GM19035 (cell line): ENCODE data around the gene LRCH3.

Source experiments
- ATAC-seq: cut with Tn5 transposase; IDR thresholded peaks from one replicate; pipeline ENCODE4 v1.9.1; 2021; ENCODE audit not compliant: unreplicated experiment

Gene LRCH3

DNA sequence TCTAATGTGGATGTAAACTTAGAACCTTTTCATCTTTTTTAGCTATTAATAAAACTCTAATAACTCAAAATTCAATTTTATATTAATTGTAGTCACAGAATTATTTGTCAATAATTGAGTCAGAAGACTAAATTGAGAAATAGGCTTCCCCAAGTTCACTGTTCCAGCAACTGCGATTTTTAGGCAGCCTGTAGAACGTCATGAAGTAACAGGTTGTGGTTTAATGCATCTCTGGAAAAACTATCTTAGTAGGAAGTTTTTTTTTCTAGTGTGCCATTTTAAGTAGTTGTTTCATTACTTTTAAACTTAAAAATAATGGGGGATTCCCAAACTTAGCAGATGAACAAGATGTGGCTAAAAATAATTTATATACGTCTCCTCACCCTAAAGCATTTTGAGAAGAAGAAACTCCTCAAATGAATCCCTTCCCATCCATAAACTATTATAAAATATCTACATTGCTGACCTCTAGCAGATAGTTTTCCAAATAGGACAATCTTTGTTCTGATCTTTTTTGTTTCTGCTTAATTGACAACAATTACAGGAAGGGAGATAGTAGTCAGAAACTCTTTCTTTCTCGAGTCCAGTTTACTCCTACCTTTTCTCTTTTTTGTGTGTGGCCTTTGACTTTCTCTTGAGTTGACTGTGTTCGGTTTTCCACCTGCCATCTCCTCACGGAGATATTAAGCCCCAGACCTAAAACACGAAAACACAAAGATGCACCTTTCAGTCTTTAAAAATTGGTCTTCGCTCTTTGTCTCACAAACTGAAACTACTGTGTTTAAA, 43.1 kb downstream of the LRCH3 start:
- no peak for ATAC-seq

- no peak for ATAC-seq
Measured at GRCh38 chr3:197835509-197835908, 44.5 kb downstream of the LRCH3 start.

GRCh38 chr3:197836244-197836643, 45.2 kb downstream of the LRCH3 start:
- no peak for ATAC-seq

GRCh38 chr3:197837282-197837681, 46.2 kb downstream of the LRCH3 start:
- no peak for ATAC-seq

DNA sequence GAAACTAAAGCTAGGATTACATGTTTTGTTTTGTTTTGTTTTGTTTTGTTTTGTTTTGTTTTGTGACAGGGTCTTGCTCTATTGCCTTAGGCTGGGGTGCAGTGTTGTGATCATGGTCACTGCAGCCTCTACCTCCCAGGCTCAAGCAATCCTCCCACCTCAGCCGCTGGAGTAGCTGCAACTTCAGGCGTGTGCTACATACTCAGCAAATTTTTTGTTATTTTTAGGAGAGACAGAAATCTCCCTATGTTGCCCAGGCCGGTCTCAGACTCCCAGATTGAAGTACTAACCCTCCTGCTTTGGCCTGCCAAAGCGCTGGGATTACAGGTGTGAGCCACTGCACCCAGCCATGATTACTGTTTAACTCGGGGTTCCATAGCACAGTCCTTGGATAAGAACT, 50.7 kb downstream of the LRCH3 start:
- ATAC-seq, result no peak

DNA sequence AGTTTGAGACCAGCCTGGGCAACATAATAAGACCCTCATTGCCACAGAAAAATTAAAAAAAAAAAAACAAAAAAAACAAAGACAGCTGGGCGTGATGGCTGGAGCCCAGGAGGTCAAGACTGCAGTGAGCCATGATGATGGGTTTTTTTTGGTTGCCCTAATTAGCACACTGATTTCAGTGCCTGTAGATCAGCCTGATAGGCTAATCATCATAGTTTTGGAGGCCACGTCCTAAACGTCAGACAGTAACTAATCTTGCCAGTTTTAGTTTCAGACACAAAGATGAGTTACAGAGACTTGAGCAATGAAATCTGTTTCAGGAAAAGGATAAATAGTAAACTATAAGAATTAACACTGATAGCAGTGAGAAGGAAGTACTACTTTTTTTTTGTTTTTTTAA, 55.4 kb downstream of the LRCH3 start:
- ATAC-seq, result no peak

GRCh38 chr3:197847866-197848401, 56.9 kb downstream of the LRCH3 start:
- peak; percentile 83 for ATAC-seq

GRCh38 chr3:197854596-197855343, 63.7 kb downstream of the LRCH3 start:
- no peak for ATAC-seq

GRCh38 chr3:197855571-197855970, 64.5 kb downstream of the LRCH3 start:
- ATAC-seq, result no peak

DNA sequence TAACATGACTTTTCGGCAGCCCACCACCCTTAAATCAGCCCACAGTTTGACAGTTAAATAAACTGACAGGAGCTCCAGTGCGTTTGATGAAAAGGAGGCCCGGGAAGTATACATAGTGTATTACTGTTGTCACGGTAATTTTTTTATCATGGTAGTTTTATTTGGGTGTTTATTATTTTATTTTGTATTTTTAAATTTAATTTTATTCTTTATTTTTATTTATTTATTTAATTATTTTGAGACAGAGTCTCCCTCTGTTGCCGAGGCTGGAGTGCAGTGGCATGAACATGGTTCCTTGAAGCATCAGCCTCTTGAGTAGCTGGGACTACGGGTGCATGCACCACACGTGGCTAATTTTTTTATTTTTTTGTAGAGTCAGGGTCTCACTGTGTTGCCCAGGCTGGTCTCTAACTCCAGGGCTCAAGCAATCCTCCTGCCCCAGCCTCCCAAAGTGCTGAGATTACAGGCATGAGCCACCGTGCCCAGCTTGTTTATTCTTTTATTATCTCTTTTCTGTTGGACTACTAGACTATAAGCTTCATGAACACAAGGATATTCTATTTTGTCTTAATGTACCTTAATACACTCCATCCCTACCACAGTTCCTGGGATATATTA, 65.3 kb downstream of the LRCH3 start:
- no peak for ATAC-seq

DNA sequence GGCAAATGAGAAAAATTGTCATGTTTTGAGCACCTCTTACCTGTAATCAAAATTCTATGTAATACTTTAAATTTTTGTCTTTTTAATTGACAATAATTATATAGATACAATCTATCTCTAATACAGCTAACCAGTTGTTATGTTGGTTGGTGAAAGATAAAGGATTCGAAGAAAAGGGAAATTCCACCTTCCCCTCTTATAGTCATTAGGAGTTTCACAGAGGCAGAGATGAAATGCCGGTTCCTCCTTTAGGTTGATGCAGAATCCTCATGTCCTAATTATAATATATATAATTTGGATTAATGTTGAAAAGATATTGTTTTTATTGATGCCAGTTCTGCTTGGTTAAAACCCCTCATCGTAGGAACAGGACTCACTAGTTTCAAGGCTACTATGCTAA, 67.1 kb downstream of the LRCH3 start:
- ATAC-seq, result no peak

- ATAC-seq, result no peak
Measured at GRCh38 chr3:197858598-197858997, 67.5 kb downstream of the LRCH3 start.

DNA sequence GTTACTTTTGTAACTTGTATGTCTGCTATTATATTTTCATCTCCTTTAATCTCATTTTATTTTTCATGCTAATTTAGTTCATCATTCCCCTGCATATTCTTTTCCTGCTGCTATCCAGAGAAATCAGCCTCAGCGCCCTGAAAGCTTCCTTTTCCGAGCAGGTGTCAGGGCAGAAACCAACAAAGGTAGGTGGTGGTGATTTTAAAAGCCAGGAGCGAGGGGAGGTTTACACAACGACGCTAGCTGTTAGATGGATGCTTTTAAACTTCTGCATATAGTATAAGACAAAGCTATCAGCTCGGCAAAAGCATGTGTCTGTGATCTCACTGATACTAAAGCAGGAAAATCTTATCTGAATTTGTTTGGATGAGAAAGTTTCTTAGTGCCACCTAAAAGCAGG, 75.0 kb downstream of the LRCH3 start:
- no peak for ATAC-seq

- no peak for ATAC-seq
Measured at GRCh38 chr3:197873329-197873728, 82.3 kb downstream of the LRCH3 start.

GRCh38 chr3:197874064-197874463, 83.0 kb downstream of the LRCH3 start:
- no peak for ATAC-seq

DNA sequence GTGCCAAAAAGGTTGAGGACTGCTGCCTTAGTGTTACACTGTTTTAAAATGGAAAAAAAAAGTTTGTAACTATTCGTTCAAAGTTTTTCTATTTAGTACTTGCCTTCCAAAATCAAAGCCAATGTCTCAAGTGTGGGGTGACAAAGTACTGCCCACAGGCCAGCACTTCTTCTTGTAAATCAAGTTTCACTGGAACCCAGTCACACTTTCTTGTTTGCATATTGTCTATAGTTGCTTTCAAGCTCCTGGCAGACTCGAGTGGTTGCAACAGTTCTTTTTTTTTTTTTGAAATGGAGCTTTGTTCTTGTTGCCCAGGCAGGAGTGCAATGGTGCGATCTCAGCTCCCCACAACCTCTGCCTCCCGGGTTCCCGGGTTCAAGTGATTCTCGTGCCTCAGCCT, 83.6 kb downstream of the LRCH3 start:
- no peak for ATAC-seq

GRCh38 chr3:197877902-197878301, 86.8 kb downstream of the LRCH3 start:
- no peak for ATAC-seq

DNA sequence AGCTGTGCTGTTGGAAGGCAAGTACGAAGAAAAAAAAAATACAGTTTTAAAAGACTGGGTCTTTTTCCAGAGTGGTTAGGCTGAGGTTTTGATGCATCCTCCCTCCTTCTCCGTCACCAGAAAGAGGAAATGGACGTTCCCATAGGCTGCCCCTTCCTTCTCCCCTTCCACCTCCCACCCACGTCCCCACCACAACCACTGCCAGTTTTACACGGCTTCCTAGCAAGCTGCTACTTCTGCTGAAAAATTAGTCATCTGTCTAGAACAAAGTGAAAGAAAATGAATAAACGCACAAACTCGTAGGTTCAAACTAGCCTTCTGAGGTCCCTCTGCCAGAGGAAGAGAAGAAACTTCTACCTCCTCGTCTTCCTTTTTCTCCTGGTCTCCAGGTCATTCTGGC, 87.4 kb downstream of the LRCH3 start:
- ATAC-seq, result no peak

GRCh38 chr3:197880491-197881269, 89.6 kb downstream of the LRCH3 start:
- no peak for ATAC-seq

DNA sequence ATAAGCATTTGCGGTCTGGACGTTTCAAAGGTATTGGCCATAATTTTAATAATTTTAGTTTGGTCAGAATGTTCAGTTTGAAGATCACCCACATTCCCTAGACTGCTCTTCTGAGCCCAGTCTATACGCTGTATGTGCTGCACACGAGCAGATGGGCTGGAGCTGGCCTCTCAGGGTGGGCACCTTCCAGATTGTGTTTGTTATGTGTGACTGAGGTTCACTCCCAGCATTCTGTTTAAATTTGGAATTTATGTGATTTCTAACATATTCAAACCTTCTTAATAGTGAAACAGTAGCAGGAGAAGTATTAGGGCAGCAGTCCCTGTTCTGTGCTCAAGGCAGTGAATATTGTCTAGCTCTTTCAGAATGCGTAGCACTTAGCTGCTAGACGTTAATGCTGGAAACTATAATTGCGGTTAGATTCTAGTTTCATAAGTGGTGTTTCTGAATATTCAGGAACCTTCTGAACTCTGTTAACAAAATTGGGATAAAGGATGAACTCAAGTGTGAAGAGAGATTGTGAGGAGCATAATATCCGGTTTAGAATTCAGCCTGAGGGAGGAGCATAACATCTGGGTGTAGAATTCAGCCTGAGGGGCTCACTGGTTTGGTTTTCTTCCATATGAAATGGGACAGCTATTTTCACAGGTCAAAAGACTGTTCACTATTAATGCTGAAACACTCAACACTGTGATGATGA, 90.4 kb downstream of the LRCH3 start:
- ATAC-seq, result no peak
